ENCODE data around the gene AMOTL2. TPM values are rescaled to one million over a fixed set of nuclear protein-coding genes. Genes with fewer than 3 reads are reported as not detected.

Gene AMOTL2
- total RNA-seq, 1 experiment from 2014 or later = 59.6 TPM

DNA sequence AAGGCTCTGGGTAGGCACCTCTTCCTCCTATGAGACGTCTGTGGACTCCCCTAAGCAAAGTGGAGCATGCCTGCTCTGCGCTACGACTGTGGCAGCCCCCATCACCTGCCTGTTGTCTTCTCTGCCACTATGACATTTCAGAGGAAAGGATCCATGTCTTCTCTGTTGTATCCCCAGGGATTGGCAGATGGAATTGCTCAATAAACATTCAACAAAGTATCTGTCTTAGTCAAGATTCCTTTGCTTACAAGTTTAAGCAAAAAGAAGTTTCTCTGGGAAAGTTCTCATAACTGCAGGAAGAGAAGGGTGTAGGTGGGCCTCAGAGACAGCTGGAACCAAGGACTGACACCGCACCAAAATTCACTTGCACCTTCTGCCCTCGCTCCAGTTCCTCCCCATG, 34.3 kb downstream of the AMOTL2 start:
- DNase-seq (ENCODE audit: low spot score) = no peak
- Histone ChIP-seq H3K27me3 (replicated peaks; ENCODE audit: insufficient read depth, low read depth, low read length, poor library complexity) (no peaks in the 10 kb centered on the region), H3K9me3 (ENCODE audit: low read depth, low read length, poor library complexity, severe bottlenecking) (no peaks in the 10 kb centered on the region), H3K36me3 (ENCODE audit: insufficient read depth, low read length, poor library complexity, severe bottlenecking) (no peaks in the 10 kb centered on the region), H3K27ac (ENCODE audit: low read depth, low read length, poor library complexity, severe bottlenecking) (no peak overlapping the region), H3K4me3 (ENCODE audit: low read depth, low read length, poor library complexity, severe bottlenecking) (no peak overlapping the region), H3K4me1 (ENCODE audit: insufficient read depth, low read length, poor library complexity, severe bottlenecking) (no peaks in the 10 kb centered on the region)
- CTCF ChIA-PET = no interaction called here
- no TSS peak for BruUV-seq (replicated peaks)
- POLR2A ChIA-PET (ENCODE audit: low non-redundant PET) = no interaction called here
- TF ChIP-seq, protein P1, sequence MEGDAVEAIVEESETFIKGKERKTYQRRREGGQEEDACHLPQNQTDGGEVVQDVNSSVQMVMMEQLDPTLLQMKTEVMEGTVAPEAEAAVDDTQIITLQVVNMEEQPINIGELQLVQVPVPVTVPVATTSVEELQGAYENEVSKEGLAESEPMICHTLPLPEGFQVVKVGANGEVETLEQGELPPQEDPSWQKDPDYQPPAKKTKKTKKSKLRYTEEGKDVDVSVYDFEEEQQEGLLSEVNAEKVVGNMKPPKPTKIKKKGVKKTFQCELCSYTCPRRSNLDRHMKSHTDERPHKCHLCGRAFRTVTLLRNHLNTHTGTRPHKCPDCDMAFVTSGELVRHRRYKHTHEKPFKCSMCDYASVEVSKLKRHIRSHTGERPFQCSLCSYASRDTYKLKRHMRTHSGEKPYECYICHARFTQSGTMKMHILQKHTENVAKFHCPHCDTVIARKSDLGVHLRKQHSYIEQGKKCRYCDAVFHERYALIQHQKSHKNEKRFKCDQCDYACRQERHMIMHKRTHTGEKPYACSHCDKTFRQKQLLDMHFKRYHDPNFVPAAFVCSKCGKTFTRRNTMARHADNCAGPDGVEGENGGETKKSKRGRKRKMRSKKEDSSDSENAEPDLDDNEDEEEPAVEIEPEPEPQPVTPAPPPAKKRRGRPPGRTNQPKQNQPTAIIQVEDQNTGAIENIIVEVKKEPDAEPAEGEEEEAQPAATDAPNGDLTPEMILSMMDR (conservative IDR thresholded peaks at IDR 0.05; ENCODE audit: low read depth, low read length) = no peak
- TF ChIP-seq EZH2 (IDR thresholded peaks at IDR 0.05; ENCODE audit: borderline replicate concordance, low read depth, low read length, poor library complexity, severe bottlenecking) = no peak
- intact Hi-C loops (cut with micrococcal nuclease; ENCODE audit: unreplicated experiment) = no loop called here

DNA sequence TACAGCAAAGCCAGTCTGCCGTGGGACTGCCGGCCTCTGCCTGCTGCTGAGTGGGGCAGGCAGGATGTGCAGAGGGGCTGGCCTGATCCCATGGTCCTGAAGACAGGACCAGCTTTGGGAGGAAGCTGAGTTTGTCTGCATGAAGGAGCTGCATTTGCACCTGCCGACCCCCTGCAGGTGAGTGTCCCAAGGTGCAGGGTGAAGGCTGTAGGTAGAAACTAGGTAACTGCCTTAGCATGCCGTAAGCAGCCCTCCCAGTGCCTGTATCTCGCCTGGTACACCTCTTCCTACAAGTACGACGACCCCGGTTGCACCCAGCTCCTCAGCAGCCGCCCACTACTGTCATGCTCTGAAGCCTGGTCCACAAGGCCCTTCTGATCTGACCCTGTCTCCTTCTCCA, 34.9 kb downstream of the AMOTL2 start:
- CTCF ChIA-PET = no interaction called here
- POLR2A ChIA-PET (ENCODE audit: low non-redundant PET) = no interaction called here
- Histone ChIP-seq H3K36me3 (ENCODE audit: insufficient read depth, low read length, poor library complexity, severe bottlenecking) (no peaks in the 10 kb centered on the region), H3K9me3 (ENCODE audit: low read depth, low read length, poor library complexity, severe bottlenecking) (no peaks in the 10 kb centered on the region), H3K27ac (ENCODE audit: low read depth, low read length, poor library complexity, severe bottlenecking) (no peak overlapping the region), H3K27me3 (replicated peaks; ENCODE audit: insufficient read depth, low read depth, low read length, poor library complexity) (no peaks in the 10 kb centered on the region), H3K4me1 (ENCODE audit: insufficient read depth, low read length, poor library complexity, severe bottlenecking) (peaks cover 3% of the 10 kb centered on the region), H3K4me3 (ENCODE audit: low read depth, low read length, poor library complexity, severe bottlenecking) (no peak overlapping the region)
- DNase-seq (ENCODE audit: low spot score) = no peak
- intact Hi-C loops (cut with micrococcal nuclease; ENCODE audit: unreplicated experiment) = no loop called here
- TF ChIP-seq EZH2 (IDR thresholded peaks at IDR 0.05; ENCODE audit: borderline replicate concordance, low read depth, low read length, poor library complexity, severe bottlenecking) = no peak
- no TSS peak for BruUV-seq (replicated peaks)

DNA sequence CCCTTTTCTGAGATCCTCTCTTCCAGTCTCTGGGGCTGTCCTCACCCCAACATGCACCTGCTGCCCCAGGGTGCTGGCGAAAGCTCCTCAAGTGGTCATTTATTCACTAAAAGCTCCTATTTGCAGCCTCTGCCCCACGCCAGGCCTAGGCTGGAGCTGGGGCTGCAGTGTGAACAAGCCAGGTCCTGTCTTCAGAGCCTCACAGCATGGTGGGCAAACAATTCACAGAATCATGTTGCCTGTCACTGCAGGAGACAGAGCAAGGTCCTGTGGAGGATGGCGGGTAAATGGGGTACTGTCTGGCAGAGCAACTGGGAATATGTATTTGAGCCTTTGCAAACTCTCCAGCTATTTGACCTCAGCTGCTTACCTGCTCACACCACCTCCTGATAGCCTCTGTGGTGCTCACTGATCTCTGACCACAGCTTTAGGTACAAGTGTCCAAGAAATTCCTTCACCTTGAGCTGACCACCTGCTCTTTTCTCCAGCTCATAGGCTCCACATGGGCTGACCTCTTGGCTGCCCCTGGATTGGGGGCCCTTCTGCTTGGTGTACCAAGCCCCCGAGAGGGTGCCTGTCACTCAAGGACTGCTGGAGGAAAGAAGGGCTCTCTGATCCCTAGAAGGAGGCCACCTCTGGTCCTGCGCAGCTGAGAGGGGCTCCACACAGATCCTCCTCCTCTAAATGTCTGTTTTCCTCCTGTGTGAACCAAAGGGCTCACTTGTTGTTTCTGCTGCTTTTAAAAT, 35.6 kb downstream of the AMOTL2 start:
- no peaks in the 10 kb centered on the region for H3K27me3 ChIP-seq (replicated peaks; ENCODE audit: insufficient read depth, low read depth, low read length, poor library complexity)
- intact Hi-C loops (cut with micrococcal nuclease; ENCODE audit: unreplicated experiment) = no loop called here
- TF ChIP-seq EZH2 (IDR thresholded peaks at IDR 0.05; ENCODE audit: borderline replicate concordance, low read depth, low read length, poor library complexity, severe bottlenecking) = no peak
- TF ChIP-seq, protein P1 (conservative IDR thresholded peaks at IDR 0.05; ENCODE audit: low read depth, low read length) = no peak
- no TSS peak for BruUV-seq (replicated peaks)
- ChIA-PET POLR2A (ENCODE audit: low non-redundant PET) (interaction anchor here (0.6 kb wide), 1 partner anchor 121 kb away, joined by 5 read pairs; no protein-coding TSS in a partner anchor), CTCF (no interaction called here)
- no peaks in the 10 kb centered on the region for H3K9me3 ChIP-seq (ENCODE audit: low read depth, low read length, poor library complexity, severe bottlenecking)
- no peaks in the 10 kb centered on the region for H3K36me3 ChIP-seq (ENCODE audit: insufficient read depth, low read length, poor library complexity, severe bottlenecking)
- H3K4me1 ChIP-seq (ENCODE audit: insufficient read depth, low read length, poor library complexity, severe bottlenecking) = peaks cover 9% of the 10 kb centered on the region
- DNase-seq (ENCODE audit: low spot score) = no peak
- no peak overlapping the region for H3K27ac ChIP-seq (ENCODE audit: low read depth, low read length, poor library complexity, severe bottlenecking)
- H3K4me3 ChIP-seq (ENCODE audit: low read depth, low read length, poor library complexity, severe bottlenecking) = no peak overlapping the region

DNA sequence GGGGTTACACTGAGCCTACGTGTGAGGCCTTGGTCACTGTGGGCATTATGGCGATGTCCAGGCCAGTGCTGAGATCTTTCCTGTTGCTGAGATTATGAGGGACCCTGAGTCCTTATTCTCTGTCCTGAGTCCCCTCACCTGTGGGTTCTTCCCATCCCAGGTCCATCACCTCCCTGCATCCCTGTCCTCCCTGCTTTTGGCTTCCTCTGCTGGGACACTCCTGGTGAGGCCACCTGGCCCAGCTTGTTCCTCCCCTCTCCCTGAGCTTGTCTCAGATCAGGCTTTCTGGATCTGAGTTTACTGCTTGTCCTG, 36.1 kb downstream of the AMOTL2 start:
- Histone ChIP-seq H3K27ac (ENCODE audit: low read depth, low read length, poor library complexity, severe bottlenecking) (no peak overlapping the region), H3K4me3 (ENCODE audit: low read depth, low read length, poor library complexity, severe bottlenecking) (no peak overlapping the region), H3K4me1 (ENCODE audit: insufficient read depth, low read length, poor library complexity, severe bottlenecking) (peaks cover 14% of the 10 kb centered on the region), H3K36me3 (ENCODE audit: insufficient read depth, low read length, poor library complexity, severe bottlenecking) (no peaks in the 10 kb centered on the region), H3K9me3 (ENCODE audit: low read depth, low read length, poor library complexity, severe bottlenecking) (no peaks in the 10 kb centered on the region), H3K27me3 (replicated peaks; ENCODE audit: insufficient read depth, low read depth, low read length, poor library complexity) (no peaks in the 10 kb centered on the region)
- DNase-seq (ENCODE audit: low spot score) = no peak
- POLR2A ChIA-PET (ENCODE audit: low non-redundant PET) = interaction anchor here (0.6 kb wide), 1 partner anchor 122 kb away, joined by 5 read pairs; no protein-coding TSS in a partner anchor
- intact Hi-C loops (cut with micrococcal nuclease; ENCODE audit: unreplicated experiment) = no loop called here
- CTCF ChIA-PET = no interaction called here
- TF ChIP-seq, protein P1 (conservative IDR thresholded peaks at IDR 0.05; ENCODE audit: low read depth, low read length) = no peak
- no peak for TF ChIP-seq EZH2 (IDR thresholded peaks at IDR 0.05; ENCODE audit: borderline replicate concordance, low read depth, low read length, poor library complexity, severe bottlenecking)
- BruUV-seq (replicated peaks) = no TSS peak

Data from A673 (cell line).